ENCODE data around the gene MYBPHL. TPM values are rescaled to one million over a fixed set of nuclear protein-coding genes. Genes with fewer than 3 reads are reported as not detected.

The MYBPHL gene
- total and polyA plus RNA-seq, 2 donors (not counting 1 experiment from before 2014, with no cell fraction given) = not detected

DNA sequence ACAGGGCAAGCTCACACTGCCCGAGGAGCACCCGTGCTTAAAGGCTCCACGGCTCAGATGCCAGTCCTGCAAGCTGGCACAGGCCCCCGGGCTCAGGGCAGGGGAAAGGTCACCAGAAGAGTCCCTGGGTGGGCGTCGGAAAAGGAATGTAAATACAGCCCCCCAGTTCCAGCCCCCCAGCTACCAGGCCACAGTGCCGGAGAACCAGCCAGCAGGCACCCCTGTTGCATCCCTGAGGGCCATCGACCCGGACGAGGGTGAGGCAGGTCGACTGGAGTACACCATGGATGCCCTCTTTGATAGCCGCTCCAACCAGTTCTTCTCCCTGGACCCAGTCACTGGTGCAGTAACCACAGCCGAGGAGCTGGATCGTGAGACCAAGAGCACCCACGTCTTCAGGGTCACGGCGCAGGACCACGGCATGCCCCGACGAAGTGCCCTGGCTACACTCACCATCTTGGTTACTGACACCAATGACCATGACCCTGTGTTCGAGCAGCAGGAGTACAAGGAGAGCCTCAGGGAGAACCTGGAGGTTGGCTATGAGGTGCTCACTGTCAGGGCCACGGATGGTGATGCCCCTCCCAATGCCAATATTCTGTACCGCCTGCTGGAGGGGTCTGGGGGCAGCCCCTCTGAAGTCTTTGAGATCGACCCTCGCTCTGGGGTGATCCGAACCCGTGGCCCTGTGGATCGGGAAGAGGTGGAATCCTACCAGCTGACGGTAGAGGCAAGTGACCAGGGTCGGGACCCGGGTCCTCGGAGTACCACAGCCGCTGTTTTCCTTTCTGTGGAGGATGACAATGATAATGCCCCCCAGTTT, 56.1 kb downstream of the MYBPHL start:
- H2AFZ ChIP-seq (ENCODE audit: low read length) = no peak overlapping the region
- no peak overlapping the region for H3K4me3 ChIP-seq (replicated peaks in 1 of 4; ENCODE audit: control extremely low read depth in 1 of 4, insufficient read depth in 1 of 4, low read depth in 3 of 4, low read length in 4 of 4)
- no peaks in the 10 kb centered on the region for H4K20me1 ChIP-seq (ENCODE audit: control insufficient read depth, extremely low read depth, insufficient read depth, low read length)
- H3K9me3 ChIP-seq (ENCODE audit: control insufficient read depth, insufficient read depth, low read depth, low read length) = no peaks in the 10 kb centered on the region
- no peak for DNase-seq (ENCODE audit: low read depth in 2 of 2)
- H3K9ac ChIP-seq (ENCODE audit: insufficient read depth, low read length) = no peak overlapping the region
- H3K79me2 ChIP-seq (ENCODE audit: control insufficient read depth, insufficient read depth, low read length) = no peaks in the 10 kb centered on the region
- TF ChIP-seq EZH2 (IDR thresholded peaks at IDR 0.05; ENCODE audit: low read length, missing control alignments) = no peak
- TF ChIP-seq, protein P1, sequence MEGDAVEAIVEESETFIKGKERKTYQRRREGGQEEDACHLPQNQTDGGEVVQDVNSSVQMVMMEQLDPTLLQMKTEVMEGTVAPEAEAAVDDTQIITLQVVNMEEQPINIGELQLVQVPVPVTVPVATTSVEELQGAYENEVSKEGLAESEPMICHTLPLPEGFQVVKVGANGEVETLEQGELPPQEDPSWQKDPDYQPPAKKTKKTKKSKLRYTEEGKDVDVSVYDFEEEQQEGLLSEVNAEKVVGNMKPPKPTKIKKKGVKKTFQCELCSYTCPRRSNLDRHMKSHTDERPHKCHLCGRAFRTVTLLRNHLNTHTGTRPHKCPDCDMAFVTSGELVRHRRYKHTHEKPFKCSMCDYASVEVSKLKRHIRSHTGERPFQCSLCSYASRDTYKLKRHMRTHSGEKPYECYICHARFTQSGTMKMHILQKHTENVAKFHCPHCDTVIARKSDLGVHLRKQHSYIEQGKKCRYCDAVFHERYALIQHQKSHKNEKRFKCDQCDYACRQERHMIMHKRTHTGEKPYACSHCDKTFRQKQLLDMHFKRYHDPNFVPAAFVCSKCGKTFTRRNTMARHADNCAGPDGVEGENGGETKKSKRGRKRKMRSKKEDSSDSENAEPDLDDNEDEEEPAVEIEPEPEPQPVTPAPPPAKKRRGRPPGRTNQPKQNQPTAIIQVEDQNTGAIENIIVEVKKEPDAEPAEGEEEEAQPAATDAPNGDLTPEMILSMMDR (conservative IDR thresholded peaks at IDR 0.05 in 1 of 2, IDR thresholded peaks at IDR 0.05 in 1 of 2; ENCODE audit: low read depth in 1 of 2, low read length in 2 of 2) = no peak
- H3K4me1 ChIP-seq (ENCODE audit: control insufficient read depth, extremely low read depth, insufficient read depth, low read length) = peaks cover 5% of the 10 kb centered on the region
- H3K4me2 ChIP-seq (ENCODE audit: extremely low read depth, insufficient read depth, low read length) = peak overlapping the region; percentile 68
- H3K27me3 ChIP-seq (ENCODE audit: control insufficient read depth, insufficient read depth, low read length) = peaks cover 2% of the 10 kb centered on the region
- no peaks in the 10 kb centered on the region for H3K36me3 ChIP-seq (ENCODE audit: control insufficient read depth, insufficient read depth, low read length)
- no peak overlapping the region for H3K27ac ChIP-seq (ENCODE audit: insufficient read depth, low read length)

DNA sequence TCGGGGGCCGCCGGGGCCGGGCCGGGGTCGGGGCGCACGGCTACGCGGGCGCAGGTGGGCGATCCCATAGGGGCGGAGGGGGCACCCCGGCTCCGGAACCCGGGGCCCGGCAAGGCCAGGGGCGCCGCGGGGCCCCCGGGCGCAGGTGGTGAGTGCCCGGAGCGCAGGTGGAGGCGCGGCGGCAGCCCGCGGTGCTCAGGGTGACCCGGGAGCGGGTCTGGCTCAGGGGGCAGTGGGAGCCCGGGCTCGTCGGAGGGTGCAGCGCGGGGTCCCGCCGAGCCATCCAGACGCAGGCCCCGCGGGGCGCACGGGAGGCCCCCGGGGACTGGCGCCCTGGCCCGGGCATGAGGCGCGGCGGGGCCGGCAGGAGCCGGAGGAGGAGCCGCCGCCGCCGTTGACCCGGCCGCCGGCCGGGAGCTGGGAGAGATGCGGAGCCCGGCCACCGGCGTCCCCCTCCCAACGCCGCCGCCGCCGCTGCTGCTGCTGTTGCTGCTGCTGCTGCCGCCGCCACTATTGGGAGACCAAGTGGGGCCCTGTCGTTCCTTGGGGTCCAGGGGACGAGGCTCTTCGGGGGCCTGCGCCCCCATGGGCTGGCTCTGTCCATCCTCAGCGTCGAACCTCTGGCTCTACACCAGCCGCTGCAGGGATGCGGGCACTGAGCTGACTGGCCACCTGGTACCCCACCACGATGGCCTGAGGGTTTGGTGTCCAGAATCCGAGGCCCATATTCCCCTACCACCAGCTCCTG, 57.0 kb downstream of the MYBPHL start:
- no peak for TF ChIP-seq EZH2 (IDR thresholded peaks at IDR 0.05; ENCODE audit: low read length, missing control alignments)
- TF ChIP-seq, protein P1 (conservative IDR thresholded peaks at IDR 0.05 in 1 of 2, IDR thresholded peaks at IDR 0.05 in 1 of 2; ENCODE audit: low read depth in 1 of 2, low read length in 2 of 2) = no peak
- Histone ChIP-seq H3K9ac (ENCODE audit: insufficient read depth, low read length) (peak overlapping the region; percentile 37), H3K36me3 (ENCODE audit: control insufficient read depth, insufficient read depth, low read length) (no peaks in the 10 kb centered on the region), H3K79me2 (ENCODE audit: control insufficient read depth, insufficient read depth, low read length) (no peaks in the 10 kb centered on the region), H3K4me1 (ENCODE audit: control insufficient read depth, extremely low read depth, insufficient read depth, low read length) (peaks cover 5% of the 10 kb centered on the region), H3K27me3 (ENCODE audit: control insufficient read depth, insufficient read depth, low read length) (peaks cover 2% of the 10 kb centered on the region), H2AFZ (ENCODE audit: low read length) (no peak overlapping the region), H3K4me3 (replicated peaks in 1 of 4; ENCODE audit: control extremely low read depth in 1 of 4, insufficient read depth in 1 of 4, low read depth in 3 of 4, low read length in 4 of 4) (peak overlapping the region in 2 of 4 experiments; percentile 37 to 50), H4K20me1 (ENCODE audit: control insufficient read depth, extremely low read depth, insufficient read depth, low read length) (no peaks in the 10 kb centered on the region), H3K27ac (ENCODE audit: insufficient read depth, low read length) (no peak overlapping the region), H3K4me2 (ENCODE audit: extremely low read depth, insufficient read depth, low read length) (peak overlapping the region; percentile 75), H3K9me3 (ENCODE audit: control insufficient read depth, insufficient read depth, low read depth, low read length) (no peaks in the 10 kb centered on the region)
- no peak for DNase-seq (ENCODE audit: low read depth in 2 of 2)
